Activated CD4-positive, alpha-beta T cell treated with anti-CD3 and anti-CD28 coated beads, Interleukin-2, amount 50 U/mL, for 24 hours (primary cell): ENCODE data around the gene HCFC2.
"Not testable (repeated sequence)": the region's sequence is repeated elsewhere in the genome, so short reads cannot be mapped to it uniquely, and the experiment has no call there.

Experiments
- DNase-seq, 2 donors: peaks; one replicate each; pipeline ENCODE4 v3.0.0-alpha.2; 2020; ENCODE audit warnings: low read depth in 1 of 2, low spot score in 1 of 2

Gene HCFC2

DNA sequence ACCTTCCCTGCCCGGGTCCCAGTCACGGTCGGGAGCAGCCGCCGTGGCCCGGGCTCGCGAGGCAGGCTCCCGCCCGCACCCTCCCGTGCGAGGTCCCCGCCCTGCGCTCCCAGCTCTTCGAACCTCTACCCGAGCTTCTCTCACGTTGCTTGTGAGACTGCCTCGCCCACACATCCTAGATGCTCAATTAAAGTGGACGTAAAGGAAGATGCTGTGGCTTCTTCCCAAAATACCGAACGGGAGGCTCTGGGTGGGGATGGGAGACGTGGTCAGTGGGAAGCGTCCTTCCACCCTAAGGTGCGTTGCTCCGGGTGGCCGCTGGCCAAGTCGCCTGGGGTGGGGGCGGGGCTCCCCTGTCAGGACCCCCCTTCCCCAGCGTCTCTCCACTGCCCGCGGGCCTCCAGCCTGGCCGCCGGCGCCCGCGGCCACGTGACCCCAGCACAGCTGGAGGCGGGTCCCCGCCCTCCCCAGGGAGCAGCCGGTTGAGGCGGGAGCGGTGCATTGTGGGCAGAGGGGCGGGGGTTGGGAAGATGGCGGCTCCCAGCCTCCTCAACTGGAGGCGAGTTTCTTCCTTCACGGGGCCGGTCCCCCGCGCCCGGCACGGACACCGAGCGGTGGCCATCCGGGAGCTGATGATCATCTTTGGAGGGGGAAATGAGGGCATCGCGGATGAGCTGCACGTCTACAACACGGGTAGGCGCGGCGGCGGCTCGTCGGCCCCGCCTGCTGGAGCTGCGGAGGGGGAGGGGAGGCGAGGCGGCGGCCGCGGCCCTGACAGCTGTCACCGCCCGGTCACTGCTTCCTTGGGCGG is at the start of gene HCFC2:
Gene HCFC2 (plus strand): TSS at position 501 of the 811 bp plus-strand sequence. CDS start 30 bp downstream, at position 531.
- DNase-seq, result peak; percentile 71 to 83

DNA sequence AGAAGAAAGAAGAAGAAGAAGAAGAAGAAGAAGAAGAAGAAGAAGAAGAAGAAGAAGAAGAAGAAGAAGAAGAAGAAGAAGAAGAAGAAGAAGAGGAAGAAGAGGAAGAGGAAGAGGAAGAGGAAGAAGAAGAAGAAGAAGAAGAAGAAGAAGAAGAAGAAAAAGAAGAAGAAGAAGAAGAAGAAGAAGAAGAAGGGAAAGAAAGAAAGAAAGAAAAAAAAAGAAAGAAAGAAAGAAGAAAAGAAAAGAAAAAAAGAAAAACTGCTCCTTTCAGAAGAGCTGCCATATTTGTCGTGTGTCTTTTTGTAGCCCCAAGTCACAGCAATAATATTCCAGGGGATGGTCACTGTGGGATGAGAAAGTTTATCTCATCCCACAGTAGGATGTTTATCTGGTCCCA is 42.5 kb upstream of the HCFC2 start:
- DNase-seq, result not testable (repeated sequence)

- no peak for DNase-seq
Observed at GRCh38 chr12:104022786-104023185, 41.5 kb upstream of the HCFC2 start.

GRCh38 chr12:104023710-104024109 is 40.6 kb upstream of the HCFC2 start:
- DNase-seq, result no peak

DNA sequence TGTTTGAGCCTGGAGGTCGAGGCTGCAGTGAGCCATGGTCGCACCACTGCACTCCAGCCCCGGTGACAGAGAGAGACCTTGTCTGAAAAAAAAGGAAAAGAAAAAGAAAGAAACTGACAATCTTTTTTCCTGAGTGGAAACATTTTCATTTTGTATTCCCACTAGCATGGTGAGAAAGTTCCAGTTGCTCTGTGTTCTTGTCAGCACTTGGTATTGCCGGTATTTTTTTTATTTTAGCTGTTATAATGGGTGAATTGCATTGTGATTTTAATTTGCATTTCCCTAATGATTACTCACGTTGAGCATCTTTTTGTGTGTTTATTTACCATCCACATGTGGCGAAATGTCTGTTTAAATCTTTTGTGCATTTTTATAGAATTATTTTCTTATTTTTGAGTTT is 40.0 kb upstream of the HCFC2 start:
- no peak for DNase-seq

- DNase-seq, result no peak
Observed at GRCh38 chr12:104025771-104026170, 38.6 kb upstream of the HCFC2 start.

GRCh38 chr12:104026841-104027599 is 37.3 kb upstream of the HCFC2 start:
- DNase-seq, result no peak

DNA sequence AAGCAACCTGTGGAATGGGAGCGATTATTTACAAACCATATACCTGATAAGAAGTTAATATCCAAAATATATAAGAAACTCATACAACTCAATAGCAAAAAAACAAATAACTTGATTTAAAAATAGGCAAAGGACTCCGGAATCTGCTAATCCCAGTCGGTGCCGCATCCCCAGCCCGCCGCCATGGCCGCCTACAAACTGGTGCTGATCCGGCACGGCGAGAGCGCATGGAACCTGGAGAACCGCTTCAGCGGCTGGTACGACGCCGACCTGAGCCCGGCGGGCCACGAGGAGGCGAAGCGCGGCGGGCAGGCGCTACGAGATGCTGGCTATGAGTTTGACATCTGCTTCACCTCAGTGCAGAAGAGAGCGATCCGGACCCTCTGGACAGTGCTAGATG is 33.7 kb upstream of the HCFC2 start:
- not testable (repeated sequence) for DNase-seq

GRCh38 chr12:104036143-104036542 is 28.2 kb upstream of the HCFC2 start:
- not testable (repeated sequence) for DNase-seq

DNA sequence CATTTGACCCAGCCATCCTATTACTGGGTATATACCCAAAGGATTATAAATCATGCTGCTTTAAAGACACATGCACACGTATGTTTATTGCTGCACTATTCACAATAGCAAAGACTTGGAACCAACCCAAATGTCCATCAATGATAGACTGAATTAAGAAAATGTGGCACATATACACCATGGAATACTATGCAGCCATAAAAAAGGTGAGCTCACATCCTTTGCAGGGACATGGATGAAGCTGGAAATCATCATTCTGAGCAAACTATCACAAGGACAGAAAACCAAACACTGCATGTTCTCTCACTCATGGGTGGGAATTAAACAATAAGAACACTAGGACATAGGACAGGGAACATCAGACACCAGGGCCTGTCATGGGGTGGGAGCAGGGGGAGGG is 24.6 kb upstream of the HCFC2 start:
- not testable (repeated sequence) for DNase-seq

DNA sequence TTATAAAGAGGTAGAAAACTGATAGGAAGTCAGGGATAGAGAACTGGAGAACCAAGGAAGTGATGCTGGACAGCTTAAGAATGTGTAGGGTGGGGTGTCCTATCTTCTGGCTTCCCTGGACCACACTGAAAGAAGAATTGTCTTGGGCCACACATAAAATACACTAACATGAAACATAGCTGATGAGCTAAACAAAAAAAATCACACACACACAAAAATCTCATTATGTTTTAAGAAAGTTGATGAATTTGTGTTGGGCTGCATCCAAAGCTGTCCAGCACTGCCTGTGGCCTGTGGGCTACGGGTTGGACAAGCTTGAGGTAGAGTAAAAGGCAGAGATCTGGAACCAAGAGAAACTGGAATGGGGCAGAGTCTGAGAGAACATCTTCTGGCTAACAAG is 21.8 kb upstream of the HCFC2 start:
- no peak for DNase-seq

DNA sequence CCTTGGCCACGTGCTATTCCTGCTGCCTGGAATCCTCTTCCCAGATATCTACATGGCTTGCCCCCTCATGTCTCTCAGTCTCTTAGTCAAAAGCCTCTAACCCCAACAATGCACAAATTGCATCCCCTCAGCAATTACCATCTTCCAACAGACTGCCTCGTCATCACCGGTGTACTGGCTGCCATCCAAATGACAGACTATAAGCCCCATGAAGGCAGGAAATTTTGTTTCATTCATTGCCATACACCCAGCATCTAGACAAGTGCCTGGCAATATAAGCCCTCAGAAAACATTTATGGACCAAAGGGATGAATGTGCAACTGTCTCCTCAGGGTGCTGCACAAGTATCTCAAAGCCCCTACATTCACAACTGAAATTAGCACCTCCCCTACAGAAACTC is 20.2 kb upstream of the HCFC2 start:
- DNase-seq, result no peak

DNA sequence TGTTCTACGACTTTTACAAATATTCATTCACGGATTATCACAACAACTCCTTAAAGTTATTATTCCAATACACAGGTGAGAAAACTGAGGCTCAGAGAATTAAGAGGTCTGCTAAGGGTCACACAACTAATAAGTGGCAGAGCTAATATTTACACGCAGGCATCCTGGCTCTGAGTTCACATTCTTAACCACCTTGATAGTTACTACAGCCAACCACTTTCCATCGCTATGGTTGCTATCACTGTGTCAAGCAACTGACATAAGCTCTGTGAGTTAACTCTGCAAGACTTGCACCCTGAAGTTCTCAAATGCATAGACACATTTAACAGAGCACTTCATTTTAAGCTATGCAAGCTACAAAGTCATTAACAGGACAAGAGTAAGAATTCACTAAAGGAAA is 18.0 kb upstream of the HCFC2 start:
- DNase-seq, result no peak

DNA sequence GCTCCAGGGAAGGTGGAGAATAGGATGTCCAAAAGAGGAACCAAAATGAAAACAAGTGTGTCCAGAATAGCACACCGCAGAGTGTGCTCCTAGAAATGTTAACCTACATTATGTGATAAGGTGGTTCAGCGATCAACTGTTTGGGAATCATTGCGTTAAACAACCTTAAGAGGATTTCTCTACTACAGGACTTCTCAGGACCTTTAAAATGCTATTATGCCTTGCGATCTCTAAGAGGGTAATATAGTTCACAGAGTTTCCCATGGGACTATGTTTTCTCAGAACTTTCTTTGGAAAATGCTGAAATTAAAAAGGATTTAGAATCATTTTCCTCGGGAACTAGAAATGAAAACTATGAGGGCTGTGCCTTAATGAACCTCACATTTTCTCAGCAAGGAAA is 16.2 kb upstream of the HCFC2 start:
- no peak for DNase-seq

GRCh38 chr12:104048811-104049210 is 15.5 kb upstream of the HCFC2 start:
- DNase-seq, result no peak

DNA sequence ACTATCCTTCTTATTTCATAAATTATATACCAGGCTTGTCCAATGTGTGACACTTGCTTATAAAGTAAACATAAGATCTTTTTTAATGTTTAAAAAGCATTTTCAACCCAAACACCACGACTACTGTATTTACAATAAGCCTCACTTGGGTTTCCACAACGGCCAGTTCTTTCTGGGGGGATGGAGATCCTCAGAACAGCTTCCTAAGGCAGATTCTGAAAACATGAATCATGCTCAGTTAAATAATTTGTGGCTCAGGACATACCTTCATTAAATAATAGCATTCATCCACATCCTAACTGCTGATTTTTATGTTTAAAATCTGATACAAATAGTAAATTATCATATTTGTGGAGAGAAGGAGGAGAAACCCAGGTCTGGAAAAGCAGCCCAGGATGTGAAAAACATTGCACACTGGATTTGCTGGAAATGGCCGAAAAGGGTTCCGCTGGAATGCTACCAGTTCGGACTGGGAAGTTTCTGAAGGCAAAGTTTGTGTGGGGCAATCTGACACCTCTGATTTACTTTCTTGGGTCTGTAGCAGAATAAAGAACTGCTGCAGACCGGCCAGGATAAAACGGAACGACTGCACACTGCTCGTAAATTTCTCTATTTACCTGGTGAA is 14.9 kb upstream of the HCFC2 start:
- no peak for DNase-seq

DNA sequence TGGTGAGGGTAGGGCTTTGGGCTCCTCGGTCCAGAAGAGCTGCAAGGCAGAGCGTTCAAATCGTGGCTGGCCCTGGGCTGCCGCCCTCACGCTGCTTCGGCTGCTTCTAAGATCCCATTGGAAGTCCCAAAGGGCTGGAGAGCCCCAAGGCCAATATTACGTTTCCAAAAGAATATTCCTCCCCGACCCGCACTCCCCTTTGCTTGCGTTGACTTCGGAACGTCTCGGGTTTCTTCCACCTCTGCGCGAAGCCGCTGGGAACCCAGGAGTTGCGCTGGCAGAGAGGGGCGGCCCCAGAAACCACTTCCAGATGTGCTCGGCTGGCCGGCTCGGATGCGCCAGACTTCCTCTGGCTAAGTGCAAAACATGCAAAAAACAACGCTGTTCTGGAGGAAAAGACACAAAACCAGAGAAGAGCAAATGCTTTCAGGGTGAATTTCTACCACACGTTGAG is 14.4 kb upstream of the HCFC2 start, which contains the start of gene GLT8D2:
Gene GLT8D2 (minus strand): TSS at position 285 of the 454 bp plus-strand sequence. CDS start 30,539 bp downstream, outside the sequence.
- DNase-seq, result no peak

GRCh38 chr12:104050436-104050835 is 13.9 kb upstream of the HCFC2 start:
- no peak for DNase-seq

DNA sequence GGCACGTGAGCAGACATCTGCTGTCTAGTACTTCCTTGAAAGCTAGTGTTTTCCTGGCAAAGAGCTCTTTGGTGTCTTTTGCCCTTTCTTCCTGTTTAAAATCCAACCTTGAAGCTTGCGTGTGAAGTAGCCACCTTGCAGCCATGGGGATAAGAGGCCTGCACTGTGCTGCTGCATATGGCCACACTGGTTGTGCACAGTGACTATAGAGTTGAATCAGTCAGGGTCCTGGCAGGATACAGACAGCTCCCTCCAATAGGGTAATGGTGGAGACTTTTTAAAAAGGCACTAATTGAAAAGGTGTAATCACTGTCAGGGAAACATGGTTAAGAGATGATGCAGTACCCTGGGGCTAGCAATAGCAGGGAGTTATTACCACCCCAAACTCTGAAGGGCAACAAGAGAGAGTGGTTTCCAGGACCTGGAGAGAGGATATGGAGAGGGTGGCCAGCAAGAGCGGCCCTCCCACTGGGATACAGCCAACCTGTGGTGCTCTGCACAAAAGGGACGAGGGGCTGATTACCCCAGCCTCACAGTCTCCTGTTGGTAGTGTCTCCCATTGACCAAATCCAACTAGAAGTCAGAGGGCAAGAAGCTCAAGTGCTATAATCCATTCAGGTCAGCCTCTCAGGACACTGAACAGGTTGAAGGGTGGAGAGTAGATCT is 9.5 kb upstream of the HCFC2 start:
- DNase-seq, result no peak

DNA sequence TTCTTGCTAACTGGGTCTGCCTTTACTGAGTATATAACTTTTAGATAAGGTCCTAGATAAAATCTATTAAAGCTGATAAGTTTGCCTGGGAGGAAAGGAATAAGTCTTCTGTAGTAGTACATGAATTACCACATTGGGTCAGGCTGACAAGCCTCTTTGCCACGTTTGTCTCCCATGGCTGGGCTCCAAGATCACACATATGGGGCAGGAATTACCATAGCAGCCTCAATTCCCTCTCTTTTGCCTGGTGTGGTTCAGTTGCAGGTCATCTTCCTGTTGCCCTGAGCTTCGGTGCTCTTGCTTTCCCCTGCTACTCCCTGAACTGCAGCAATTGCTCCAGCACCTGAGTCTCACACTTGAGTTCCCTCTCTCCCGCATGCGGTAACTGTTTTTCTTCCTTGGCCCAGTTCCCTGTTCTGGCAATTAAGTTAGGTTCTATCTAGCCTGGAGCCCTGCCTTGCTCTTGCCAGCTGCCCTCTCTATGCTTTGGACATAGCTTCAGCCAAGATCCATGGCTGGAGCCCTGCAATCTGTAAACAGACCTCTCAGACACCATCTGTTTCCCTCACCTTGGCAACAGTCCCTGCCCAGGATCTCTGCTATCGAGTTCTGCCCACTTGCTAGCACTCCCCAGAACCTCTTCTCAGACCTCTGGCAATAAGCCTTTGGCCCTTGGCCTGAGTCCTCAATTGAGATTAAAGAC is 8.5 kb upstream of the HCFC2 start:
- no peak for DNase-seq
